Keratinocyte (primary cell): Measurements from ENCODE around the gene MED27.

Source experiments
- CTCF ChIP-seq, 3 experiments: IDR thresholded peaks in 1 of 3; conservative IDR thresholded peaks in 1 of 3; optimal IDR thresholded peaks in 1 of 3; 2 replicates in 2 of 3; 3 replicates in 1 of 3; pipeline versions ENCODE3 to v1.5.1; 2011; ENCODE audit warnings: low read length in 3 of 3, mild to moderate bottlenecking in 3 of 3, moderate library complexity in 2 of 3, control low read depth in 1 of 3, inconsistent platforms in 1 of 3; ENCODE audit not compliant: insufficient read depth in 2 of 3; ENCODE audit errors: extremely low read depth in 1 of 3
- EZH2 ChIP-seq: IDR thresholded peaks from one replicate; pipeline ENCODE4 v1.6.1; 2012; ENCODE audit warnings: inconsistent platforms, mild to moderate bottlenecking, low read length, moderate library complexity

DNA sequence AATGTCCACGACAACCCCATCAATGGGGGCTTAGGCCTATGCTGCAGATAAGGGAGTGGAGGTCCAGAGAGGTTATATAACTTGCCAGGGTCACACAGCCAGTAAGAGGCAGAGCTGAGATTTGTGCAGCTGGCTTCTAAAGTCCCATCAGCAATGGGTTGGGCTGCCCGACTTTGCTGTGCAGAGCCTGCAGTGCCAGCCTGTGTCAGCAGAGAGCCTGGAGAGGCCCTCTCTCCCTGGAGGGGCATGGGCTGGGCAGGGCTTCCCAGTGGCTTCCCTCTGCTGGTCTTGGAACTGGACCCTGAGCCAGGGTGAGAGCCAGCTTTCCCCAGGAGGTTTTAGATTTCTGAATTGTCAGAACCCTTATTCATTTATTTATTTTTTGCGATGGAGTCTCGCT is 262.6 kb downstream of the MED27 start:
- TF ChIP-seq CTCF (optimal IDR thresholded peaks at IDR 0.05 in 1 of 3, IDR thresholded peaks at IDR 0.05 in 1 of 3, conservative IDR thresholded peaks at IDR 0.05 in 1 of 3; ENCODE audit: extremely low read depth in 1 of 3, insufficient read depth in 2 of 3, low read length in 3 of 3) (no peak), EZH2 (no peak)
